HEK293 (cell line): ENCODE results near the gene C1orf56.

Source experiments
- CTCF ChIA-PET: fragments of 350-600 bp; formaldehyde crosslinking; extraction: SDS; loops from one replicate; lab custom pipeline; 2021; ENCODE audit warnings: antibody characterized with exemption; lab: Yijun Ruan, JAX
- POLR2A ChIA-PET: fragments of 300-600 bp; formaldehyde crosslinking; extraction: SDS; loops from one replicate; lab custom pipeline; 2020; ENCODE audit warnings: antibody characterized with exemption, inconsistent platforms; lab: Yijun Ruan, JAX
- H3K27ac ChIP-seq: fragments of 200-500 bp; sonication (Bioruptor generic); 2 replicates; pipeline ENCODE4 v1.5.1; 2014; ENCODE audit warnings: low read depth, low read length, control low read depth, inconsistent platforms; ENCODE audit errors: extremely low read depth
- H3K36me3 ChIP-seq, 2 experiments: fragments of 200-500 bp in 1 of 2; sonication (Bioruptor generic) in 1 of 2; 1 replicate in 1 of 2; 2 replicates in 1 of 2; pipeline ENCODE4 v1.5.1; 2014 to 2017; ENCODE audit warnings: inconsistent platforms in 2 of 2, low read length in 2 of 2; ENCODE audit not compliant: control insufficient read depth in 2 of 2, insufficient read depth in 1 of 2
- H3K4me1 ChIP-seq: fragments of 200-500 bp; sonication (Bioruptor generic); 2 replicates; pipeline ENCODE4 v1.5.1; 2014; ENCODE audit warnings: mild to moderate bottlenecking, low read length, inconsistent platforms; ENCODE audit not compliant: control insufficient read depth, insufficient read depth
- H3K4me3 ChIP-seq: 2 replicates; pipeline ENCODE4 v1.5.1; 2011; ENCODE audit warnings: low read depth, mild to moderate bottlenecking, control low read depth, low read length, moderate library complexity
- H3K9me3 ChIP-seq: fragments of 200-500 bp; sonication (Bioruptor generic); 2 replicates; pipeline ENCODE4 v1.5.1; 2014; ENCODE audit warnings: low read depth, low read length, inconsistent platforms; ENCODE audit not compliant: control insufficient read depth, insufficient read depth
- EGR2 ChIP-seq: fragments of 450-650 bp; formaldehyde crosslinking; IDR thresholded peaks from 2 replicates; pipeline ENCODE4 v1.5.1; 2016; ENCODE audit warnings: low read depth, missing biosample characterization, missing genetic modification characterization
- HOXA7 ChIP-seq: sonication (generic); formaldehyde crosslinking; IDR thresholded peaks from 2 replicates; pipeline ENCODE4 v1.8.1; 2022; ENCODE audit warnings: missing genetic modification reagents, borderline replicate concordance
- PBX3 ChIP-seq: sonication (generic); formaldehyde crosslinking; IDR thresholded peaks from 2 replicates; pipeline ENCODE4 v1.8.1; 2022; ENCODE audit warnings: mild to moderate bottlenecking, moderate library complexity, missing genetic modification reagents
- PRDM10 ChIP-seq: fragments of 450-650 bp; formaldehyde crosslinking; IDR thresholded peaks from 2 replicates; pipeline ENCODE4 v1.5.1; 2016; ENCODE audit warnings: missing biosample characterization, missing genetic modification characterization
- ZBTB10 ChIP-seq: fragments of 450-650 bp; formaldehyde crosslinking; IDR thresholded peaks from 2 replicates; pipeline ENCODE4 v1.5.1; 2016; ENCODE audit warnings: missing biosample characterization, missing genetic modification characterization
- ZNF169 ChIP-seq: fragments of 450-650 bp; formaldehyde crosslinking; IDR thresholded peaks from 2 replicates; pipeline ENCODE4 v1.5.1; 2016; ENCODE audit warnings: missing biosample characterization, missing genetic modification characterization
- ZNF214 ChIP-seq: fragments of 450-650 bp; formaldehyde crosslinking; IDR thresholded peaks from 2 replicates; pipeline ENCODE4 v1.5.1; 2017; ENCODE audit warnings: missing biosample characterization, mild to moderate bottlenecking, missing genetic modification characterization, borderline replicate concordance
- ZNF248 ChIP-seq: fragments of 450-650 bp; formaldehyde crosslinking; IDR thresholded peaks from 2 replicates; pipeline ENCODE4 v1.5.1; 2017; ENCODE audit warnings: missing biosample characterization, missing genetic modification characterization
- ZNF302 ChIP-seq: fragments of 450-650 bp; formaldehyde crosslinking; IDR thresholded peaks from 2 replicates; pipeline ENCODE4 v1.5.1; 2016; ENCODE audit warnings: missing biosample characterization, missing genetic modification characterization, low read depth
- ZNF514 ChIP-seq: fragments of 450-650 bp; formaldehyde crosslinking; IDR thresholded peaks from 2 replicates; pipeline ENCODE4 v1.5.1; 2016; ENCODE audit warnings: missing biosample characterization, missing genetic modification characterization
- ZNF529 ChIP-seq: fragments of 450-650 bp; formaldehyde crosslinking; IDR thresholded peaks from 2 replicates; pipeline ENCODE4 v1.5.1; 2017; ENCODE audit warnings: missing genetic modification characterization, missing biosample characterization; ENCODE audit not compliant: insufficient replicate concordance
- ZNF670 ChIP-seq: fragments of 450-650 bp; formaldehyde crosslinking; IDR thresholded peaks from 2 replicates; pipeline ENCODE4 v1.5.1; 2016; ENCODE audit warnings: missing biosample characterization, missing genetic modification characterization, low read depth
- ZNF76 ChIP-seq: fragments of 450-650 bp; formaldehyde crosslinking; IDR thresholded peaks from 2 replicates; pipeline ENCODE4; 2016; ENCODE audit warnings: low read depth, missing biosample characterization, missing genetic modification characterization, borderline replicate concordance
- ZNF776 ChIP-seq: fragments of 450-650 bp; formaldehyde crosslinking; IDR thresholded peaks from 2 replicates; pipeline ENCODE4 v1.5.0; 2017; ENCODE audit warnings: missing biosample characterization, missing genetic modification characterization, borderline replicate concordance
- ZNF791 ChIP-seq: fragments of 450-650 bp; formaldehyde crosslinking; IDR thresholded peaks from 2 replicates; pipeline ENCODE4 v1.5.1; 2016; ENCODE audit warnings: missing biosample characterization, missing genetic modification characterization
- ZNF830 ChIP-seq: fragments of 450-650 bp; IDR thresholded peaks from 2 replicates; pipeline ENCODE4 v1.5.0; 2018; ENCODE audit warnings: missing biosample characterization, missing genetic modification characterization, low read depth, mild to moderate bottlenecking, moderate library complexity
- ZNF837 ChIP-seq: fragments of 450-650 bp; formaldehyde crosslinking; IDR thresholded peaks from 2 replicates; pipeline ENCODE4 v1.5.1; 2016; ENCODE audit warnings: missing biosample characterization, missing genetic modification characterization
- TF ChIP-seq, protein P1 (sequence below): fragments of 450-650 bp; formaldehyde crosslinking; IDR thresholded peaks from 2 replicates; pipeline ENCODE4 v1.5.1; 2016; ENCODE audit warnings: missing biosample characterization, missing genetic modification characterization
- TF ChIP-seq, protein P2 (sequence below): fragments of 450-650 bp; formaldehyde crosslinking; IDR thresholded peaks from 2 replicates; pipeline ENCODE4 v1.5.1; 2016; ENCODE audit warnings: missing biosample characterization, missing genetic modification characterization, low read depth
- TF ChIP-seq, protein P3 (sequence below): fragments of 450-650 bp; formaldehyde crosslinking; IDR thresholded peaks from 2 replicates; pipeline ENCODE4 v1.5.1; 2016; ENCODE audit warnings: missing biosample characterization, missing genetic modification characterization

C1orf56 gene

GRCh38 chr1:151039521-151039920 is 8.0 kb upstream of the C1orf56 start:
- CTCF ChIA-PET = interaction anchor here (1.3 to 1.7 kb wide), 2 partner anchors 8 to 15 kb away, joined by 4 to 6 read pairs; partner anchors contain the start of gene C1orf56

More at GRCh38 chr1:151039521-151039920, 8.0 kb upstream of the C1orf56 start:
- no peaks in the 10 kb centered on the region for H3K9me3 ChIP-seq
- TF ChIP-seq ZNF670 (tag by site-specific recombination) = no peak
- TF ChIP-seq, protein P1, sequence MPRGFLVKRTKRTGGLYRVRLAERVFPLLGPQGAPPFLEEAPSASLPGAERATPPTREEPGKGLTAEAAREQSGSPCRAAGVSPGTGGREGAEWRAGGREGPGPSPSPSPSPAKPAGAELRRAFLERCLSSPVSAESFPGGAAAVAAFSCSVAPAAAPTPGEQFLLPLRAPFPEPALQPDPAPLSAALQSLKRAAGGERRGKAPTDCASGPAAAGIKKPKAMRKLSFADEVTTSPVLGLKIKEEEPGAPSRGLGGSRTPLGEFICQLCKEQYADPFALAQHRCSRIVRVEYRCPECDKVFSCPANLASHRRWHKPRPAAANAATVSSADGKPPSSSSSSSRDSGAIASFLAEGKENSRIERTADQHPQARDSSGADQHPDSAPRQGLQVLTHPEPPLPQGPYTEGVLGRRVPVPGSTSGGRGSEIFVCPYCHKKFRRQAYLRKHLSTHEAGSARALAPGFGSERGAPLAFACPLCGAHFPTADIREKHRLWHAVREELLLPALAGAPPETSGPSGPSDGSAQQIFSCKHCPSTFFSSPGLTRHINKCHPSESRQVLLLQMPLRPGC = no peak
- no peak for TF ChIP-seq ZNF830 (tag by site-specific recombination)
- TF ChIP-seq, protein P2, sequence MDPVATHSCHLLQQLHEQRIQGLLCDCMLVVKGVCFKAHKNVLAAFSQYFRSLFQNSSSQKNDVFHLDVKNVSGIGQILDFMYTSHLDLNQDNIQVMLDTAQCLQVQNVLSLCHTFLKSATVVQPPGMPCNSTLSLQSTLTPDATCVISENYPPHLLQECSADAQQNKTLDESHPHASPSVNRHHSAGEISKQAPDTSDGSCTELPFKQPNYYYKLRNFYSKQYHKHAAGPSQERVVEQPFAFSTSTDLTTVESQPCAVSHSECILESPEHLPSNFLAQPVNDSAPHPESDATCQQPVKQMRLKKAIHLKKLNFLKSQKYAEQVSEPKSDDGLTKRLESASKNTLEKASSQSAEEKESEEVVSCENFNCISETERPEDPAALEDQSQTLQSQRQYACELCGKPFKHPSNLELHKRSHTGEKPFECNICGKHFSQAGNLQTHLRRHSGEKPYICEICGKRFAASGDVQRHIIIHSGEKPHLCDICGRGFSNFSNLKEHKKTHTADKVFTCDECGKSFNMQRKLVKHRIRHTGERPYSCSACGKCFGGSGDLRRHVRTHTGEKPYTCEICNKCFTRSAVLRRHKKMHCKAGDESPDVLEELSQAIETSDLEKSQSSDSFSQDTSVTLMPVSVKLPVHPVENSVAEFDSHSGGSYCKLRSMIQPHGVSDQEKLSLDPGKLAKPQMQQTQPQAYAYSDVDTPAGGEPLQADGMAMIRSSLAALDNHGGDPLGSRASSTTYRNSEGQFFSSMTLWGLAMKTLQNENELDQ = no peak
- TF ChIP-seq ZNF529 = no peak
- TF ChIP-seq PBX3 (CRISPR knock-in tag) = no peak
- TF ChIP-seq ZBTB10 (tag by site-specific recombination) = no peak
- TF ChIP-seq, protein P3, sequence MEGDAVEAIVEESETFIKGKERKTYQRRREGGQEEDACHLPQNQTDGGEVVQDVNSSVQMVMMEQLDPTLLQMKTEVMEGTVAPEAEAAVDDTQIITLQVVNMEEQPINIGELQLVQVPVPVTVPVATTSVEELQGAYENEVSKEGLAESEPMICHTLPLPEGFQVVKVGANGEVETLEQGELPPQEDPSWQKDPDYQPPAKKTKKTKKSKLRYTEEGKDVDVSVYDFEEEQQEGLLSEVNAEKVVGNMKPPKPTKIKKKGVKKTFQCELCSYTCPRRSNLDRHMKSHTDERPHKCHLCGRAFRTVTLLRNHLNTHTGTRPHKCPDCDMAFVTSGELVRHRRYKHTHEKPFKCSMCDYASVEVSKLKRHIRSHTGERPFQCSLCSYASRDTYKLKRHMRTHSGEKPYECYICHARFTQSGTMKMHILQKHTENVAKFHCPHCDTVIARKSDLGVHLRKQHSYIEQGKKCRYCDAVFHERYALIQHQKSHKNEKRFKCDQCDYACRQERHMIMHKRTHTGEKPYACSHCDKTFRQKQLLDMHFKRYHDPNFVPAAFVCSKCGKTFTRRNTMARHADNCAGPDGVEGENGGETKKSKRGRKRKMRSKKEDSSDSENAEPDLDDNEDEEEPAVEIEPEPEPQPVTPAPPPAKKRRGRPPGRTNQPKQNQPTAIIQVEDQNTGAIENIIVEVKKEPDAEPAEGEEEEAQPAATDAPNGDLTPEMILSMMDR (tag by site-specific recombination) = no peak
- TF ChIP-seq ZNF791 (tag by site-specific recombination) = no peak
- TF ChIP-seq ZNF169 (tag by site-specific recombination) = no peak
- no peak for TF ChIP-seq HOXA7 (CRISPR knock-in tag)
- TF ChIP-seq ZNF514 (tag by site-specific recombination) = no peak
- TF ChIP-seq ZNF76 (tag by site-specific recombination) = no peak
- no peak for TF ChIP-seq ZNF214 (tag by site-specific recombination)
- no peak for TF ChIP-seq ZNF837 (tag by site-specific recombination)
- TF ChIP-seq PRDM10 (tag by site-specific recombination) = no peak
- TF ChIP-seq ZNF248 = no peak
- no peak for TF ChIP-seq EGR2 (tag by site-specific recombination)
- no peak for TF ChIP-seq ZNF302 (tag by site-specific recombination)
- no peak for TF ChIP-seq ZNF776 (tag by site-specific recombination)
- H3K27ac ChIP-seq = no peak overlapping the region
- POLR2A ChIA-PET = no interaction called here
- H3K36me3 ChIP-seq = peaks cover 2 to 22% of the 10 kb centered on the region in 2 experiments
- no peaks in the 10 kb centered on the region for H3K4me1 ChIP-seq
- H3K4me3 ChIP-seq = no peak overlapping the region
